ENCODE data around the gene PFDN6. TPM values are rescaled to one million over a fixed set of nuclear protein-coding genes. Genes with fewer than 3 reads are reported as not detected.

PFDN6 gene
- total and polyA plus RNA-seq, 9 of the 15 experiments (the other 6 are each of a cell fraction or from before 2014, with no cell fraction given), result 6.8 to 475 (median 216) TPM

DNA sequence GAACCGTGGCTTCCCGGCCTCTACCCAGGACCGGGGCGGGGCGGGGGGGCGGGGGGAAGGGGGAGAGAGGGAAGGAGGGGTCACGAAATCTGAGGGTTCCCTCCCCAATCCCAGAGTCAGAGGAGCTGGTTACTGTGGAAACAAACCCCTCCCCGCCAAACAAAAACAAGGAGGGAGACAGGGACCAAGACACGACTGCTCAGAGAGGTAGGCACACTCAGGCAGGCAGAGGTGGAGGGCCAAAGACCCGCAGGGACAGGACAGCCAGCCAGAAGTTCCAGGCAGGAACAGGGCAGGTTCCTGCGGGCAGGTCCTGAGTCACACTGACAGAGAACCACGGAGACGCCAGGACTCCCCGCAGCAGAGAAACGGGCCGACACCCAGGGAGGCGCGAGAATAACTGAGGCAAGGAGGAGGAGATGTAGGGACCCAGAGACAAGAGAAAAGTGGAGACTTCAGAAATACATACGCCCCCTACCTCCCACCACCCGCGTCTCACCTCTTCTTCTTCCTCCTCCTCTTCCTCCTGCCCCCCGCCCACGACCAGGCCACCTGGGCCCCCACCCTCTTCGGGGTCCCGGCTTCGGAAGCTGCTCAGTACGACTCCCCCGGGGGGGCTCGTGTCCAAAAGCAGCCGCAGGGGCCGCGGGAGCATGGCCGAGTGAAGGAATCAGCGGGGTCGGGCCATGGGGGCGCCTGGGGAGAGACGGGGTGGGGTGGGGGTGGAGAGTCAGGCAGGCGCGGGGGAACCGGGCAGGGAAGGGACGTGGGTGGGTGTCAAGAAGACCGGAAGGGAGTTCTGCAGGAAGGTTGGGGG is 8.8 kb downstream of the PFDN6 start (continued):
- TF ChIP-seq FOXJ2 (tag; IDR thresholded peaks at IDR 0.05) (peak; percentile 98), MIER1 (IDR thresholded peaks at IDR 0.05; ENCODE audit: low read depth) (peak; percentile 60; the same call in 1 of the 2 replicates), TSC22D4 (tag; IDR thresholded peaks at IDR 0.05) (no peak), DMBX1 (CRISPR knock-in tag; IDR thresholded peaks at IDR 0.05; ENCODE audit: borderline replicate concordance) (peak; percentile 18; the same call in 1 of the 2 replicates), HDAC1 (IDR thresholded peaks at IDR 0.05) (peak in 1 of 2 experiments; percentile 94; a peak in 2 of 4 replicates), SNIP1 (IDR thresholded peaks at IDR 0.05; ENCODE audit: low read depth) (no peak), SUPT5H (IDR thresholded peaks at IDR 0.05) (peak; percentile 74), SP1 (CRISPR knock-in tag; IDR thresholded peaks at IDR 0.05) (peak; percentile 69; the same call in 1 of the 2 replicates), POLR2A (conservative IDR thresholded peaks at IDR 0.05) (peak; percentile 79), FOXJ3 (CRISPR knock-in tag; IDR thresholded peaks at IDR 0.05) (peak; percentile 47; the same call in 1 of the 2 replicates), MTA1 (IDR thresholded peaks at IDR 0.05; ENCODE audit: borderline replicate concordance) (0 out of 2 replicates have a peak, but pooled peaks have one; percentile 60), ZEB2 (IDR thresholded peaks at IDR 0.05) (peak; percentile 41; the same call in 1 of the 2 replicates), SMARCA4 (IDR thresholded peaks at IDR 0.05) (peak; percentile 35; the same call in 1 of the 2 replicates), ZC3H8 (IDR thresholded peaks at IDR 0.05) (peak; percentile 30; the same call in 1 of the 2 replicates), GATAD2A (IDR thresholded peaks at IDR 0.05) (0 out of 2 replicates have a peak, but pooled peaks have one; percentile 23), TBP (optimal IDR thresholded peaks at IDR 0.05; ENCODE audit: low read depth, low read length) (peak; percentile 67), CC2D1A (IDR thresholded peaks at IDR 0.05) (peak; percentile 18; the same call in 1 of the 2 replicates), NFRKB (IDR thresholded peaks at IDR 0.05; ENCODE audit: low read depth) (0 out of 2 replicates have a peak, but pooled peaks have one; percentile 26), SMARCA5 (IDR thresholded peaks at IDR 0.05) (peak; percentile 82; the same call in 1 of the 2 replicates), ZNF316 (IDR thresholded peaks at IDR 0.05) (peak; percentile 52), ZNF134 (CRISPR knock-in tag; conservative IDR thresholded peaks at IDR 0.05) (no peak), BRD9 (IDR thresholded peaks at IDR 0.05; ENCODE audit: low read depth, partially characterized antibody) (peak; percentile 48)
- TF ChIP-seq, protein P1, sequence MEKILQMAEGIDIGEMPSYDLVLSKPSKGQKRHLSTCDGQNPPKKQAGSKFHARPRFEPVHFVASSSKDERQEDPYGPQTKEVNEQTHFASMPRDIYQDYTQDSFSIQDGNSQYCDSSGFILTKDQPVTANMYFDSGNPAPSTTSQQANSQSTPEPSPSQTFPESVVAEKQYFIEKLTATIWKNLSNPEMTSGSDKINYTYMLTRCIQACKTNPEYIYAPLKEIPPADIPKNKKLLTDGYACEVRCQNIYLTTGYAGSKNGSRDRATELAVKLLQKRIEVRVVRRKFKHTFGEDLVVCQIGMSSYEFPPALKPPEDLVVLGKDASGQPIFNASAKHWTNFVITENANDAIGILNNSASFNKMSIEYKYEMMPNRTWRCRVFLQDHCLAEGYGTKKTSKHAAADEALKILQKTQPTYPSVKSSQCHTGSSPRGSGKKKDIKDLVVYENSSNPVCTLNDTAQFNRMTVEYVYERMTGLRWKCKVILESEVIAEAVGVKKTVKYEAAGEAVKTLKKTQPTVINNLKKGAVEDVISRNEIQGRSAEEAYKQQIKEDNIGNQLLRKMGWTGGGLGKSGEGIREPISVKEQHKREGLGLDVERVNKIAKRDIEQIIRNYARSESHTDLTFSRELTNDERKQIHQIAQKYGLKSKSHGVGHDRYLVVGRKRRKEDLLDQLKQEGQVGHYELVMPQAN (IDR thresholded peaks at IDR 0.05; ENCODE audit: borderline replicate concordance), result peak; percentile 92
- TF ChIP-seq, protein P2, sequence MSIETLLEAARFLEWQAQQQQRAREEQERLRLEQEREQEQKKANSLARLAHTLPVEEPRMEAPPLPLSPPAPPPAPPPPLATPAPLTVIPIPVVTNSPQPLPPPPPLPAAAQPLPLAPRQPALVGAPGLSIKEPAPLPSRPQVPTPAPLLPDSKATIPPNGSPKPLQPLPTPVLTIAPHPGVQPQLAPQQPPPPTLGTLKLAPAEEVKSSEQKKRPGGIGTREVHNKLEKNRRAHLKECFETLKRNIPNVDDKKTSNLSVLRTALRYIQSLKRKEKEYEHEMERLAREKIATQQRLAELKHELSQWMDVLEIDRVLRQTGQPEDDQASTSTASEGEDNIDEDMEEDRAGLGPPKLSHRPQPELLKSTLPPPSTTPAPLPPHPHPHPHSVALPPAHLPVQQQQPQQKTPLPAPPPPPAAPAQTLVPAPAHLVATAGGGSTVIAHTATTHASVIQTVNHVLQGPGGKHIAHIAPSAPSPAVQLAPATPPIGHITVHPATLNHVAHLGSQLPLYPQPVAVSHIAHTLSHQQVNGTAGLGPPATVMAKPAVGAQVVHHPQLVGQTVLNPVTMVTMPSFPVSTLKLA (conservative IDR thresholded peaks at IDR 0.05), result peak; percentile 6 to 69; a peak in 2 of 4 replicates
- TF ChIP-seq, protein P3, sequence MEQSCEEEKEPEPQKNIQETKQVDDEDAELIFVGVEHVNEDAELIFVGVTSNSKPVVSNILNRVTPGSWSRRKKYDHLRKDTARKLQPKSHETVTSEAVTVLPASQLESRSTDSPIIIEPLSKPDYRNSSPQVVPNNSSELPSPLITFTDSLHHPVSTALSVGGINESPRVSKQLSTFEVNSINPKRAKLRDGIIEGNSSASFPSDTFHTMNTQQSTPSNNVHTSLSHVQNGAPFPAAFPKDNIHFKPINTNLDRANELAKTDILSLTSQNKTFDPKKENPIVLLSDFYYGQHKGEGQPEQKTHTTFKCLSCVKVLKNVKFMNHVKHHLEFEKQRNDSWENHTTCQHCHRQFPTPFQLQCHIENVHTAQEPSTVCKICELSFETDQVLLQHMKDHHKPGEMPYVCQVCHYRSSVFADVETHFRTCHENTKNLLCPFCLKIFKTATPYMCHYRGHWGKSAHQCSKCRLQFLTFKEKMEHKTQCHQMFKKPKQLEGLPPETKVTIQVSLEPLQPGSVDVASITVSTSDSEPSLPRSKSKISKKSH (CRISPR knock-in tag; IDR thresholded peaks at IDR 0.05), result no peak

Data from K562 (cell line).